H1 (cell line): ENCODE measurements around the gene SLFN12L. TPM values are rescaled to one million over a fixed set of nuclear protein-coding genes. Genes with fewer than 3 reads are reported as not detected.

Source experiments
- CTCF ChIA-PET: fragments of 300-600 bp; sonication (Branson Sonifier 250); formaldehyde crosslinking; loops from one replicate; lab custom pipeline; 2021; ENCODE audit not compliant: partially characterized antibody; lab: Charles Lee
- POLR2A ChIA-PET: fragments of 300-600 bp; sonication (Branson Sonifier 250); formaldehyde crosslinking; loops from one replicate; lab custom pipeline; 2021; ENCODE audit warnings: inconsistent platforms; ENCODE audit not compliant: partially characterized antibody; lab: Charles Lee
- DNase-seq, 2 experiments: peaks; one replicate each; pipeline versions ENCODE4 v3.0.0 to v3.0.0-alpha.2; 2010 to 2022; ENCODE audit warnings: low spot score in 2 of 2, low read depth in 1 of 2, mixed read lengths in 1 of 2
- FAIRE-seq: peaks from 2 replicates; lab custom pipeline; 2011; peaks lifted over from hg19 to GRCh38; lab: Jason Lieb, UNC
- H2AFZ ChIP-seq: 2 replicates; pipeline ENCODE4 v1.8.1; 2012; ENCODE audit warnings: low read length, inconsistent platforms
- H2AK5ac ChIP-seq: 2 replicates; pipeline ENCODE4 v1.6.1; 2013; ENCODE audit warnings: low read depth, low read length
- H2BK120ac ChIP-seq: replicated peaks from 2 replicates; pipeline ENCODE3; 2013; ENCODE audit warnings: low read depth, low read length, inconsistent platforms
- H2BK12ac ChIP-seq: 2 replicates; pipeline ENCODE4 v1.6.1; 2013; ENCODE audit warnings: low read depth, low read length
- H2BK15ac ChIP-seq: 2 replicates; pipeline ENCODE4 v1.6.1; 2013; ENCODE audit warnings: low read length
- H2BK20ac ChIP-seq: 2 replicates; pipeline ENCODE4 v1.6.1; 2013; ENCODE audit warnings: low read length
- H2BK5ac ChIP-seq: 2 replicates; pipeline ENCODE4 v1.6.1; 2013; ENCODE audit warnings: low read depth, low read length
- H3K14ac ChIP-seq: 2 replicates; pipeline ENCODE4 v1.6.1; 2013; ENCODE audit warnings: inconsistent platforms; ENCODE audit not compliant: insufficient read length
- H3K18ac ChIP-seq: 2 replicates; pipeline ENCODE4 v1.6.1; 2013; ENCODE audit warnings: low read length; ENCODE audit errors: extremely low read depth
- H3K23ac ChIP-seq: 2 replicates; pipeline ENCODE4 v1.6.1; 2013; ENCODE audit warnings: inconsistent platforms; ENCODE audit not compliant: insufficient read length
- H3K23me2 ChIP-seq: 2 replicates; pipeline ENCODE4 v1.6.1; 2013; ENCODE audit warnings: low read depth, low read length
- H3K27ac ChIP-seq: 2 replicates; pipeline ENCODE4 v1.6.1; 2011; ENCODE audit warnings: low read depth, low read length, inconsistent platforms
- H3K27me3 ChIP-seq, 4 experiments: replicated peaks in 1 of 4; 1 replicate in 1 of 4; 2 replicates in 3 of 4; pipeline versions ENCODE4 v1.6.1 to v1.8.1; 2011 to 2013; ENCODE audit warnings: low read length in 3 of 4, mild to moderate bottlenecking in 3 of 4, inconsistent platforms in 2 of 4, mixed read lengths in 2 of 4, moderate library complexity in 1 of 4; ENCODE audit not compliant: control insufficient read depth in 3 of 4, insufficient read depth in 3 of 4; ENCODE audit errors: extremely low read depth in 1 of 4
- H3K36me3 ChIP-seq, 4 experiments: 2 replicates each; pipeline versions ENCODE4 v1.6.1 to v1.8.1; 2011 to 2013; ENCODE audit warnings: mild to moderate bottlenecking in 4 of 4, low read length in 3 of 4, moderate library complexity in 2 of 4, control low read depth in 1 of 4, inconsistent platforms in 1 of 4; ENCODE audit not compliant: insufficient read depth in 4 of 4, control insufficient read depth in 2 of 4
- H3K4ac ChIP-seq: replicated peaks from 2 replicates; pipeline ENCODE3; 2013; ENCODE audit warnings: low read length, low read depth, mixed read lengths, inconsistent platforms; ENCODE audit not compliant: insufficient read length
- H3K4me1 ChIP-seq, 4 experiments: replicated peaks in 1 of 4; 1 replicate in 1 of 4; 2 replicates in 3 of 4; pipeline versions ENCODE4 v1.6.1 to v1.8.1; 2011 to 2013; ENCODE audit warnings: low read length in 3 of 4, inconsistent platforms in 2 of 4, mixed read lengths in 1 of 4; ENCODE audit not compliant: insufficient read depth in 4 of 4, control insufficient read depth in 3 of 4
- H3K4me2 ChIP-seq, 2 experiments: 2 replicates each; pipeline versions ENCODE4 v1.6.1 to v1.8.1; 2011 to 2013; ENCODE audit warnings: low read depth in 2 of 2, low read length in 2 of 2, control low read depth in 1 of 2, inconsistent platforms in 1 of 2, mild to moderate bottlenecking in 1 of 2; ENCODE audit not compliant: insufficient read depth in 1 of 2
- H3K4me3 ChIP-seq, 4 experiments: fragments of 200-600, 300-600 bp in 1 of 4; sonication (generic), shearing (Covaris generic), sonication (Bioruptor Twin) in 1 of 4; 2 replicates each; pipeline versions ENCODE4 v1.5.1 to v1.8.1; 2011 to 2016; ENCODE audit warnings: low read length in 4 of 4, low read depth in 3 of 4, control low read depth in 2 of 4, inconsistent platforms in 2 of 4, mild to moderate bottlenecking in 2 of 4, mixed read lengths in 1 of 4, moderate library complexity in 1 of 4; ENCODE audit not compliant: insufficient read depth in 2 of 4; ENCODE audit errors: extremely low read depth in 1 of 4
- H3K56ac ChIP-seq: replicated peaks from 2 replicates; pipeline ENCODE3; 2013; ENCODE audit warnings: low read depth, mild to moderate bottlenecking, mixed read lengths, low read length, inconsistent platforms; ENCODE audit not compliant: insufficient read length
- H3K79me1 ChIP-seq: 2 replicates; pipeline ENCODE4 v1.6.1; 2013; ENCODE audit warnings: low read depth, low read length, control low read depth
- H3K79me2 ChIP-seq, 2 experiments: 2 replicates each; pipeline versions ENCODE4 v1.6.1 to v1.8.1; 2012 to 2013; ENCODE audit warnings: low read length in 2 of 2, mild to moderate bottlenecking in 2 of 2, inconsistent platforms in 1 of 2; ENCODE audit not compliant: insufficient read depth in 2 of 2, control insufficient read depth in 1 of 2
- H3K9ac ChIP-seq, 4 experiments: replicated peaks in 1 of 4; 1 replicate in 1 of 4; 2 replicates in 3 of 4; pipeline versions ENCODE4 v1.6.1 to v1.8.1; 2011 to 2013; ENCODE audit warnings: low read depth in 3 of 4, low read length in 3 of 4, control low read depth in 2 of 4, mild to moderate bottlenecking in 2 of 4, moderate library complexity in 2 of 4, inconsistent platforms in 1 of 4; ENCODE audit errors: extremely low read depth in 1 of 4
- H3K9me3 ChIP-seq, 2 experiments: 2 replicates each; pipeline versions ENCODE4 v1.6.1 to v1.8.1; 2012 to 2013; ENCODE audit warnings: mild to moderate bottlenecking in 2 of 2, moderate library complexity in 2 of 2, control low read depth in 1 of 2, inconsistent platforms in 1 of 2, low read depth in 1 of 2, low read length in 1 of 2, mixed read lengths in 1 of 2; ENCODE audit not compliant: insufficient read depth in 2 of 2
- H4K20me1 ChIP-seq, 2 experiments: replicated peaks in 1 of 2; 2 replicates each; pipeline versions ENCODE3 to v1.8.1; 2011 to 2013; ENCODE audit warnings: inconsistent platforms in 2 of 2, low read length in 2 of 2, mild to moderate bottlenecking in 1 of 2; ENCODE audit not compliant: insufficient read depth in 2 of 2, control insufficient read depth in 1 of 2
- H4K5ac ChIP-seq: 2 replicates; pipeline ENCODE4 v1.6.1; 2013; ENCODE audit warnings: low read length, low read depth, mixed read lengths, inconsistent platforms; ENCODE audit not compliant: insufficient read length
- H4K8ac ChIP-seq: 2 replicates; pipeline ENCODE4 v1.8.0; 2013; ENCODE audit warnings: mild to moderate bottlenecking, moderate library complexity, low read length, inconsistent platforms; ENCODE audit not compliant: insufficient read depth; ENCODE audit errors: extremely low read depth
- H4K91ac ChIP-seq: replicated peaks from 2 replicates; pipeline ENCODE3; 2013; ENCODE audit warnings: low read length, mixed read lengths, inconsistent platforms; ENCODE audit not compliant: insufficient read length
- BACH1 ChIP-seq: IDR thresholded peaks from 2 replicates; pipeline ENCODE4 v1.6.1; 2012; ENCODE audit warnings: low read length, improper control_type of control experiment
- CBX5 ChIP-seq: fragments of 300-800, 300-1000 bp; sonication (generic); IDR thresholded peaks from 2 replicates; pipeline ENCODE4 v1.7.1; 2016; ENCODE audit warnings: antibody characterized with exemption, low read length, low read depth
- CHD1 ChIP-seq: IDR thresholded peaks from 2 replicates; pipeline ENCODE4 v1.6.1; 2012; ENCODE audit warnings: low read depth, low read length, improper control_type of control experiment
- CHD2 ChIP-seq: IDR thresholded peaks from 2 replicates; pipeline ENCODE4 v1.6.1; 2012; ENCODE audit warnings: low read length, improper control_type of control experiment
- EGR1 ChIP-seq: IDR thresholded peaks from 2 replicates; pipeline ENCODE4 v1.6.1; 2011; ENCODE audit warnings: low read depth, low read length, borderline replicate concordance
- EP300 ChIP-seq, 2 experiments: IDR thresholded peaks; 1 replicate in 1 of 2; 2 replicates in 1 of 2; pipeline ENCODE4 v1.6.1; 2011 to 2012; ENCODE audit warnings: low read depth in 2 of 2, low read length in 2 of 2, mild to moderate bottlenecking in 2 of 2, borderline replicate concordance in 1 of 2, inconsistent platforms in 1 of 2, moderate library complexity in 1 of 2
- NANOG ChIP-seq: IDR thresholded peaks from 2 replicates; pipeline ENCODE4 v1.6.1; 2011; ENCODE audit warnings: low read length, low read depth, mild to moderate bottlenecking, inconsistent platforms; ENCODE audit not compliant: insufficient read depth, poor library complexity, severe bottlenecking
- SIRT6 ChIP-seq: IDR thresholded peaks from one replicate; pipeline ENCODE4 v1.7.1; 2012; ENCODE audit warnings: low read length, inconsistent platforms
- SP2 ChIP-seq: IDR thresholded peaks from 2 replicates; pipeline ENCODE4 v1.6.1; 2012; ENCODE audit warnings: mild to moderate bottlenecking, low read length, inconsistent platforms
- SUZ12 ChIP-seq: fragments of 200-600 bp; sonication (generic); IDR thresholded peaks from 2 replicates; pipeline ENCODE4 v1.6.1; 2012; ENCODE audit warnings: mild to moderate bottlenecking, inconsistent platforms, low read length, moderate library complexity, mixed read lengths
- TAF1 ChIP-seq: IDR thresholded peaks from 2 replicates; pipeline ENCODE4 v1.6.1; 2011; ENCODE audit warnings: mild to moderate bottlenecking, low read depth, low read length
- ZNF274 ChIP-seq: IDR thresholded peaks from 2 replicates; pipeline ENCODE4 v1.7.0; 2012; ENCODE audit warnings: low read length, borderline replicate concordance; ENCODE audit errors: extremely low read depth
- WGBS, 2 experiments: shearing (Covaris generic) in 1 of 2; methylation state at CpG; one replicate each; pipeline versions ENCODE4 v1.1.6 to v1.1.7; 2013 to 2015; ENCODE audit warnings: low lambda C conversion rate in 2 of 2, mixed read lengths in 2 of 2, inconsistent platforms in 1 of 2, low coverage in 1 of 2, missing lambda C conversion rate in 1 of 2; ENCODE audit not compliant: insufficient replicate concordance in 2 of 2, insufficient coverage in 1 of 2, insufficient read length in 1 of 2; ENCODE audit errors: extremely low coverage in 1 of 2, missing lambda C conversion rate in 1 of 2; 5-methylcytosine and 5-hydroxymethylcytosine counted together
- polyA plus RNA-seq, 7 experiments: library from polyadenylated mRNA; depleted of rRNA in 3 of 7; stranded (reverse) in 5 of 7; unstranded in 2 of 7; fragments of >200 nt in 5 of 7; fragments of 200-250 nt in 2 of 7; gene quantifications; 1 replicate in 5 of 7; 2 replicates in 1 of 7; 4 replicates in 1 of 7; pipeline versions ENCODE4 v1.2.1 to v1.2.3, GENCODE V29; 2011 to 2013; ENCODE audit warnings: missing spikeins in 2 of 7, mixed read lengths in 2 of 7
- total RNA-seq: library from RNA; stranded (reverse); fragmentation: NEBNext Ultra II Directional; extraction: Animal tissue kit (Norgen Biotek cat#: 25700); gene quantifications from 2 replicates; pipeline ENCODE4 v1.2.1, GENCODE V29; 2021
- TF ChIP-seq, protein P1 (sequence below): IDR thresholded peaks from 2 replicates; pipeline ENCODE4 v1.6.1; 2011; ENCODE audit warnings: low read length, improper control_type of control experiment

The SLFN12L gene
- total and polyA plus RNA-seq, 2 of the 8 experiments (the other 6 are each of a cell fraction or from before 2014, with no cell fraction given), result not detected

DNA sequence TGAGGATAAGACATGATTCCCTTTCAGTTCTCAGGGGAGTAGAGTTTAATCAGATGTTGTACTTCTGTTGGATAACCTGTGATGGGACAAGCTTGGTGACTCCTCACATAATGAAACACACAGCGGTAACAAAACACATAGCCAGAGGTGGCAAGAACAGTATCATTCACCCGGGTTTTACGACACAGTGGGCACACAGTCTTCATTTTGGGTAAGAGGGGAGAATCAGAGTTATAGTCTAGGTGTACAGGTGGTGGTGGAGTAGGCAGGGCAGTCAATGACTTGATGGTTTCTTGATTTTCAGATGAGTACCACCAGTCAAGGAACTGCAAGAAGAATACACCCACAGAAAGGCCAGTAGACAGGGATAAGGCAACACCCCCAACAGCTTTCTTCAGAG lies 38.3 kb upstream of the SLFN12L start:
- H3K27ac ChIP-seq, result no peak overlapping the region
- no peaks in the 10 kb centered on the region for H3K79me1 ChIP-seq
- H4K5ac ChIP-seq, result no peak overlapping the region
- no peak overlapping the region for H3K14ac ChIP-seq
- H4K8ac ChIP-seq, result no peak overlapping the region
- peaks cover 8% of the 10 kb centered on the region for H3K23me2 ChIP-seq
- H3K18ac ChIP-seq, result no peak overlapping the region
- H3K4me2 ChIP-seq, result no peak overlapping the region
- no peak overlapping the region for H3K9ac ChIP-seq
- H2BK5ac ChIP-seq, result no peak overlapping the region
- no peaks in the 10 kb centered on the region for H3K27me3 ChIP-seq
- H3K79me2 ChIP-seq, result peaks cover 0 to 9% of the 10 kb centered on the region in 2 experiments; a peak in 2 of 4 replicates
- no peak for DNase-seq
- H3K4ac ChIP-seq, result no peak overlapping the region
- H2BK15ac ChIP-seq, result no peak overlapping the region
- H2AFZ ChIP-seq, result no peak overlapping the region
- H4K91ac ChIP-seq, result no peak overlapping the region
- no peak overlapping the region for H2BK20ac ChIP-seq
- no peak for FAIRE-seq
- no peaks in the 10 kb centered on the region for H3K9me3 ChIP-seq
- 93% methylated on average over 3 of the region's 3 CpGs; no CpG with 5 or more reads in 1 of the 2 experiments for WGBS, 2 experiments
- POLR2A ChIA-PET, result interaction anchor here (0.7 to 1.4 kb wide), 4 partner anchors 11 to 287 kb away, joined by 4 to 5 read pairs (median 4); partner anchors contain the start of gene AP2B1
- no peak overlapping the region for H2AK5ac ChIP-seq
- H3K56ac ChIP-seq, result no peak overlapping the region
- peaks cover 0 to 16% (median 1%) of the 10 kb centered on the region in 4 experiments; a peak in 2 of 8 replicates for H3K36me3 ChIP-seq
- H3K23ac ChIP-seq, result no peak overlapping the region
- H4K20me1 ChIP-seq, result no peaks in the 10 kb centered on the region
- no peak overlapping the region for H3K4me3 ChIP-seq
- no peak overlapping the region for H2BK12ac ChIP-seq
- CTCF ChIA-PET, result interaction anchor here (1.0 to 2.3 kb wide), 4 partner anchors 14 to 26 kb away, joined by 3 to 8 read pairs (median 4); no protein-coding TSS in a partner anchor
- H3K4me1 ChIP-seq, result peaks cover 0 to 2% (median under 1%) of the 10 kb centered on the region in 4 experiments; a peak in 1 of 7 replicates
- no peak overlapping the region for H2BK120ac ChIP-seq
- TF ChIP-seq NANOG (no peak), CHD2 (no peak), TAF1 (no peak), SUZ12 (no peak), CHD1 (no peak), ZNF274 (no peak), BACH1 (no peak), EP300 (IDR thresholded peaks at IDR 0.05; ENCODE audit: borderline replicate concordance in 1 of 2, low read depth in 2 of 2, low read length in 2 of 2) (no peak), SIRT6 (no peak), EGR1 (no peak), SP2 (no peak), CBX5 (no peak)
- TF ChIP-seq, protein P1, sequence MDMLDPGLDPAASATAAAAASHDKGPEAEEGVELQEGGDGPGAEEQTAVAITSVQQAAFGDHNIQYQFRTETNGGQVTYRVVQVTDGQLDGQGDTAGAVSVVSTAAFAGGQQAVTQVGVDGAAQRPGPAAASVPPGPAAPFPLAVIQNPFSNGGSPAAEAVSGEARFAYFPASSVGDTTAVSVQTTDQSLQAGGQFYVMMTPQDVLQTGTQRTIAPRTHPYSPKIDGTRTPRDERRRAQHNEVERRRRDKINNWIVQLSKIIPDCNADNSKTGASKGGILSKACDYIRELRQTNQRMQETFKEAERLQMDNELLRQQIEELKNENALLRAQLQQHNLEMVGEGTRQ, result no peak
